ENCODE results near the gene IL20RA. TPM values are rescaled to one million over a fixed set of nuclear protein-coding genes. Genes with fewer than 3 reads are reported as not detected.

Gene IL20RA
- total RNA-seq, 3 donors from 2014 or later, result 3.2 to 12.2 (median 11.6) TPM

GRCh38 chr6:137031122-137031521, 13.6 kb downstream of the IL20RA start:
- Histone ChIP-seq H3K4me3 (no peak overlapping the region), H3K4me1 (ENCODE audit: low read depth) (peaks cover 18% of the 10 kb centered on the region), H3K36me3 (ENCODE audit: low read depth) (no peaks in the 10 kb centered on the region), H3K9me3 (no peaks in the 10 kb centered on the region)
- ATAC-seq, result peak; percentile 66
- TF ChIP-seq, protein P1, sequence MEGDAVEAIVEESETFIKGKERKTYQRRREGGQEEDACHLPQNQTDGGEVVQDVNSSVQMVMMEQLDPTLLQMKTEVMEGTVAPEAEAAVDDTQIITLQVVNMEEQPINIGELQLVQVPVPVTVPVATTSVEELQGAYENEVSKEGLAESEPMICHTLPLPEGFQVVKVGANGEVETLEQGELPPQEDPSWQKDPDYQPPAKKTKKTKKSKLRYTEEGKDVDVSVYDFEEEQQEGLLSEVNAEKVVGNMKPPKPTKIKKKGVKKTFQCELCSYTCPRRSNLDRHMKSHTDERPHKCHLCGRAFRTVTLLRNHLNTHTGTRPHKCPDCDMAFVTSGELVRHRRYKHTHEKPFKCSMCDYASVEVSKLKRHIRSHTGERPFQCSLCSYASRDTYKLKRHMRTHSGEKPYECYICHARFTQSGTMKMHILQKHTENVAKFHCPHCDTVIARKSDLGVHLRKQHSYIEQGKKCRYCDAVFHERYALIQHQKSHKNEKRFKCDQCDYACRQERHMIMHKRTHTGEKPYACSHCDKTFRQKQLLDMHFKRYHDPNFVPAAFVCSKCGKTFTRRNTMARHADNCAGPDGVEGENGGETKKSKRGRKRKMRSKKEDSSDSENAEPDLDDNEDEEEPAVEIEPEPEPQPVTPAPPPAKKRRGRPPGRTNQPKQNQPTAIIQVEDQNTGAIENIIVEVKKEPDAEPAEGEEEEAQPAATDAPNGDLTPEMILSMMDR (IDR thresholded peaks at IDR 0.05), result no peak
- no peak for DNase-seq
- intact Hi-C loops (cut with DNase I, micrococcal nuclease), result no loop called here

GRCh38 chr6:137028912-137029311, 15.9 kb downstream of the IL20RA start:
- H3K4me1 ChIP-seq (ENCODE audit: low read depth), result peaks cover 24% of the 10 kb centered on the region
- ATAC-seq (no peak), DNase-seq (no peak)
- intact Hi-C loops (cut with DNase I, micrococcal nuclease), result no loop called here
- TF ChIP-seq, protein P1 (IDR thresholded peaks at IDR 0.05), result no peak
- H3K36me3 ChIP-seq (ENCODE audit: low read depth), result no peaks in the 10 kb centered on the region
- no peaks in the 10 kb centered on the region for H3K9me3 ChIP-seq
- no peak overlapping the region for H3K4me3 ChIP-seq

- intact Hi-C loops (cut with DNase I, micrococcal nuclease), result no loop called here
- ATAC-seq (peak; percentile 89), DNase-seq (peak in 1 of 3 donors; percentile 59)
- TF ChIP-seq, protein P1 (IDR thresholded peaks at IDR 0.05), result no peak
- no peaks in the 10 kb centered on the region for H3K36me3 ChIP-seq (ENCODE audit: low read depth)
- H3K4me1 ChIP-seq (ENCODE audit: low read depth), result peaks cover 31% of the 10 kb centered on the region
- no peak overlapping the region for H3K4me3 ChIP-seq
- no peaks in the 10 kb centered on the region for H3K9me3 ChIP-seq
Observed at GRCh38 chr6:137025786-137026730, 18.7 kb downstream of the IL20RA start.

GRCh38 chr6:137024237-137024990, 20.4 kb downstream of the IL20RA start:
- H3K4me3 ChIP-seq, result no peak overlapping the region
- ATAC-seq (peak; percentile 31), DNase-seq (no peak)
- no peaks in the 10 kb centered on the region for H3K36me3 ChIP-seq (ENCODE audit: low read depth)
- TF ChIP-seq, protein P1 (IDR thresholded peaks at IDR 0.05), result no peak
- H3K9me3 ChIP-seq, result no peaks in the 10 kb centered on the region
- intact Hi-C loops (cut with DNase I, micrococcal nuclease), result no loop called here
- H3K4me1 ChIP-seq (ENCODE audit: low read depth), result peaks cover 31% of the 10 kb centered on the region

- ATAC-seq, result no peak
- Histone ChIP-seq H3K36me3 (ENCODE audit: low read depth) (no peaks in the 10 kb centered on the region), H3K4me1 (ENCODE audit: low read depth) (peaks cover 15% of the 10 kb centered on the region), H3K4me3 (no peak overlapping the region), H3K9me3 (no peaks in the 10 kb centered on the region)
- intact Hi-C loops (cut with DNase I, micrococcal nuclease), result no loop called here
- TF ChIP-seq, protein P1 (IDR thresholded peaks at IDR 0.05), result no peak
- DNase-seq, result no peak
Observed at GRCh38 chr6:137020776-137021175, 24.0 kb downstream of the IL20RA start.
